Smooth muscle cell (in vitro differentiated cells): Measurements from ENCODE around the gene WNT3. TPM values are rescaled to one million over a fixed set of nuclear protein-coding genes. Genes with fewer than 3 reads are reported as not detected.

Source experiments
- DNase-seq: peaks from one replicate; lab custom pipeline; 2025; ENCODE audit not compliant: unreplicated experiment; lab: John Stamatoyannopoulos, UW
- H2AFZ ChIP-seq: fragments of 200-600 bp; sonication (generic); 2 replicates; pipeline ENCODE4 v1.6.0; 2016; ENCODE audit warnings: antibody characterized with exemption, low read depth, mild to moderate bottlenecking
- H3F3A ChIP-seq: fragments of 200-600 bp; sonication (generic); 2 replicates; pipeline ENCODE4 v1.6.0; 2017; ENCODE audit warnings: antibody characterized with exemption, low read depth
- H3K27ac ChIP-seq: fragments of 200-600 bp; sonication (generic); 2 replicates; pipeline ENCODE4 v1.5.1; 2016; ENCODE audit warnings: low read depth, mild to moderate bottlenecking
- H3K27me3 ChIP-seq: fragments of 200-600 bp; sonication (generic); 2 replicates; pipeline ENCODE4 v1.6.1; 2016; ENCODE audit warnings: low read depth, mild to moderate bottlenecking
- H3K36me3 ChIP-seq: fragments of 200-600 bp; sonication (generic); 2 replicates; pipeline ENCODE4 v1.5.1; 2016; ENCODE audit warnings: low read depth
- H3K4me1 ChIP-seq: fragments of 200-600 bp; sonication (generic); 2 replicates; pipeline ENCODE4 v1.5.1; 2016; ENCODE audit warnings: low read depth
- H3K4me2 ChIP-seq: fragments of 200-600 bp; sonication (generic); 2 replicates; pipeline ENCODE4 v1.6.0; 2016; ENCODE audit warnings: mild to moderate bottlenecking
- H3K4me3 ChIP-seq: fragments of 200-600 bp; sonication (generic); 2 replicates; pipeline ENCODE4 v1.5.1; 2016; ENCODE audit warnings: mild to moderate bottlenecking
- H3K79me2 ChIP-seq: fragments of 200-600 bp; sonication (generic); 2 replicates; pipeline ENCODE4 v1.6.0; 2016; ENCODE audit warnings: low read depth, mild to moderate bottlenecking
- H3K9ac ChIP-seq: fragments of 200-600 bp; sonication (generic); 2 replicates; pipeline ENCODE4 v1.6.0; 2016; ENCODE audit warnings: low read depth
- H3K9me3 ChIP-seq: fragments of 200-600 bp; sonication (generic); replicated peaks from 2 replicates; pipeline ENCODE4 v1.5.1; 2016; ENCODE audit warnings: low read depth
- H4K20me1 ChIP-seq: fragments of 200-600 bp; sonication (generic); 2 replicates; pipeline ENCODE4 v1.6.0; 2016; ENCODE audit warnings: low read depth
- WGBS: methylation state at CpG from one replicate; pipeline ENCODE4 v1.1.7; 2016; ENCODE audit warnings: low lambda C conversion rate; 5-methylcytosine and 5-hydroxymethylcytosine counted together
- polyA plus RNA-seq: library from polyadenylated mRNA; unstranded; fragments of >200 nt; fragmentation: Nextera tagmentation; extraction: Ambion mirVana; gene quantifications from 2 replicates; pipeline ENCODE4 v1.2.1, GENCODE V29; 2016
- total RNA-seq: library from RNA; depleted of rRNA; stranded (reverse); fragments of >200 nt; gene quantifications from 2 replicates; pipeline ENCODE4 v1.2.3, GENCODE V29; 2014
- TF ChIP-seq, protein P1 (sequence below): fragments of 200-600 bp; sonication (generic); IDR thresholded peaks from 2 replicates; pipeline ENCODE4 v1.5.1; 2017; ENCODE audit warnings: borderline replicate concordance, mild to moderate bottlenecking, antibody characterized with exemption; ENCODE audit not compliant: insufficient read depth, poor library complexity, severe bottlenecking

The WNT3 gene
- total and polyA plus RNA-seq, 2 experiments from 2014 or later = 2.9 to 6.2 TPM

DNA sequence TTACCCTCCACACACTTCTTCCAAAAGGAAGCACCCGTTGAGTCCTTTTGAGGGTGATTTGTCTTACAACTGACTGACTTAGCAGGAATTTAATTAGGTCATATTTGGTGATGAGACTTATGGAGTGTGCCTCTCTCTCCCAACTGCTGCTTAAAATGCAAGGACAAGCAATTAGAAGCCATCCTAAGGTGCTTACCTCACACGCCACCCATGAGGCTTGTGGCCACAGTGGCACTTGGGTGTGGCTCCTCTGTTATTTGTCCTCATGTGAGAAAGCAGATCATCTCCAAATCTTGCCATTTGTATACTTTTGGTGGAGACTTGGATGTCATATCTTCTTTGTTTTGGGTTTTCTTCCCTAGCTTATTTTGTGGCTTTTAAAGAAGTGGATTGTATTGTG lies 61.6 kb downstream of the WNT3 start:
- Histone ChIP-seq H3K36me3 (no peaks in the 10 kb centered on the region), H3K9ac (no peak overlapping the region), H2AFZ (no peak overlapping the region), H3K79me2 (no peaks in the 10 kb centered on the region), H3K4me3 (no peak overlapping the region), H3K9me3 (no peaks in the 10 kb centered on the region), H3K27me3 (no peaks in the 10 kb centered on the region), H3K4me2 (no peak overlapping the region), H3K4me1 (no peaks in the 10 kb centered on the region), H3K27ac (no peak overlapping the region), H3F3A (no peaks in the 10 kb centered on the region), H4K20me1 (no peaks in the 10 kb centered on the region)
- 92% methylated on average over 2 of the region's 2 CpGs for WGBS
- DNase-seq = no peak
- TF ChIP-seq, protein P1, sequence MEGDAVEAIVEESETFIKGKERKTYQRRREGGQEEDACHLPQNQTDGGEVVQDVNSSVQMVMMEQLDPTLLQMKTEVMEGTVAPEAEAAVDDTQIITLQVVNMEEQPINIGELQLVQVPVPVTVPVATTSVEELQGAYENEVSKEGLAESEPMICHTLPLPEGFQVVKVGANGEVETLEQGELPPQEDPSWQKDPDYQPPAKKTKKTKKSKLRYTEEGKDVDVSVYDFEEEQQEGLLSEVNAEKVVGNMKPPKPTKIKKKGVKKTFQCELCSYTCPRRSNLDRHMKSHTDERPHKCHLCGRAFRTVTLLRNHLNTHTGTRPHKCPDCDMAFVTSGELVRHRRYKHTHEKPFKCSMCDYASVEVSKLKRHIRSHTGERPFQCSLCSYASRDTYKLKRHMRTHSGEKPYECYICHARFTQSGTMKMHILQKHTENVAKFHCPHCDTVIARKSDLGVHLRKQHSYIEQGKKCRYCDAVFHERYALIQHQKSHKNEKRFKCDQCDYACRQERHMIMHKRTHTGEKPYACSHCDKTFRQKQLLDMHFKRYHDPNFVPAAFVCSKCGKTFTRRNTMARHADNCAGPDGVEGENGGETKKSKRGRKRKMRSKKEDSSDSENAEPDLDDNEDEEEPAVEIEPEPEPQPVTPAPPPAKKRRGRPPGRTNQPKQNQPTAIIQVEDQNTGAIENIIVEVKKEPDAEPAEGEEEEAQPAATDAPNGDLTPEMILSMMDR = no peak

DNA sequence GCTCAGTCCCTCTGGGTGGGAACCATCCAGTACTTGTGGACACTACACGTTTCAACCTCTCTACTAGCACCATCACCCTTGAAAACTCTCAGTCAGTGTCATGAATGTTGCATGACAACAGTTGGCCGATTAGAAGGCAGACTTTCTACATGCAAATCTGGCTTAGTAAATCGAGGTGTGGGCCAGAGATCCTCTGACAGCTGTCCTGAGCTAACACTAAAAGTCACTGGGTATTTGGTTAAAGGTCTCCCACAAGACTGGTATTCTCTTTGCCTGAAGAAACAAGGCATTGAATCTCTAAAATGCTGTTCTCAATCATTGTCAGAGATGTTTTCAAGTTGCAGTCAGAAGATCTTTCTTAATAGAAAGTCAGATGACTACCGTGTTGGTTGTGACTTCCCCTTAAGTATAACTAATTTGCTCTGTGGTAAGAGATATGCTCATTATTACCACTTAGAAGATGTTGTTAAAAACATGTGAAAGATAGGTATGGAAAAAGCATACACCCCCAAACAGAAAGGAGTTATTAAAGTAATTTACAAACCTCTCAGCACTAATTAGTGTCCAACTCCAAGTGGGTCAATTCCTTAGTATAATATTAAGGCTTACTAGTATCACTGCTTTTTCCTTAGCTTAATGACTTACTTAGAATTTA lies 62.3 kb downstream of the WNT3 start:
- Histone ChIP-seq H3K4me2 (no peak overlapping the region), H3K9me3 (no peaks in the 10 kb centered on the region), H2AFZ (no peak overlapping the region), H4K20me1 (no peaks in the 10 kb centered on the region), H3F3A (no peaks in the 10 kb centered on the region), H3K36me3 (no peaks in the 10 kb centered on the region), H3K27ac (no peak overlapping the region), H3K27me3 (no peaks in the 10 kb centered on the region), H3K9ac (no peak overlapping the region), H3K79me2 (no peaks in the 10 kb centered on the region), H3K4me3 (no peak overlapping the region), H3K4me1 (no peaks in the 10 kb centered on the region)
- WGBS = 87% methylated on average over 4 of the region's 4 CpGs
- TF ChIP-seq, protein P1 = no peak
- no peak for DNase-seq

DNA sequence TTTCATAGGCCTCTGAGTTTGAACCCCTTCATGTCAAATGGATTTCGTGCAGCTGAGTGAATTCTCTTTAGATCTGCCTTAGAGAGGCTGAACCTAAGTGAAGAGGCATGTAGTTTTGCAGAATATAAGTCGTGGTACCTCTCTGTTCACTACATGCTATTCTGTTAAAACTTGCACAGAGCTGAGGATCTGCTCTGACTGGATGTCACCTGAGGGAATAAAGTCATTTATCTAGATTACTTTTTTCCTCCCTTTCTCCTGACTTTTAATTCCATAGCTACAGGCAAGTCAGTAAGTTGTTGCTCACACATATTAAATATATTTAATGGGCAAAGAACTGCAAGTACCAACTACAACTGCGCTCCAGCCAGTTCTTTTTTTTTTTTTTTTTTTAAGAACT lies 64.7 kb downstream of the WNT3 start:
- no peaks in the 10 kb centered on the region for H3K79me2 ChIP-seq
- WGBS = 98% methylated on average over 3 of the region's 3 CpGs
- H3K27ac ChIP-seq = no peak overlapping the region
- H3K36me3 ChIP-seq = no peaks in the 10 kb centered on the region
- no peak overlapping the region for H3K4me2 ChIP-seq
- H3K4me1 ChIP-seq = no peaks in the 10 kb centered on the region
- H3K4me3 ChIP-seq = no peak overlapping the region
- TF ChIP-seq, protein P1 = no peak
- no peaks in the 10 kb centered on the region for H3K27me3 ChIP-seq
- no peak overlapping the region for H2AFZ ChIP-seq
- H4K20me1 ChIP-seq = no peaks in the 10 kb centered on the region
- no peaks in the 10 kb centered on the region for H3K9me3 ChIP-seq
- no peak for DNase-seq
- no peaks in the 10 kb centered on the region for H3F3A ChIP-seq
- no peak overlapping the region for H3K9ac ChIP-seq

DNA sequence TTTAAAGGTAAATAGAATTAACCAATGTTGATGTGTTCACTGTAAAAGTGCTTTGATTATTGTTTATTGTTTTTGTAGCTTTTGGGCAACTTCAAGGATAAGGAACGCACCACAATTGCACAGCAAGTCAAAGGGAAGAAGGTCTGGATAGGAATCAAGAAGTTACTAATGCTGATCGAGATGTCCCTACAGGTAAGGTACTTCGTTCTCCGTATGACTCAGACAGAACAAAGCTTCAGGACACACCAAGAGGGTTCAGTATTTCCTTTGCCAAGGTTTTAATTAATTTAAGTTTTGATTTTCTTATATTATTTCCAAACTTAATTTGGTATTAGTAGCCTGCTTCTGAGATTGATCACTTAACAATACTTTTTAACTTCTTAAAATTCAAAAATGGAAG lies 67.1 kb downstream of the WNT3 start:
- Histone ChIP-seq H3K27ac (no peak overlapping the region), H3K36me3 (no peaks in the 10 kb centered on the region), H2AFZ (no peak overlapping the region), H3K4me3 (no peak overlapping the region), H3K9me3 (no peaks in the 10 kb centered on the region), H3K4me1 (no peaks in the 10 kb centered on the region), H3F3A (no peaks in the 10 kb centered on the region), H3K4me2 (no peak overlapping the region), H3K9ac (no peak overlapping the region), H4K20me1 (no peaks in the 10 kb centered on the region), H3K79me2 (no peaks in the 10 kb centered on the region), H3K27me3 (no peaks in the 10 kb centered on the region)
- WGBS = 94% methylated on average over 4 of the region's 4 CpGs
- TF ChIP-seq, protein P1 = no peak
- no peak for DNase-seq
